K562 (cell line): ENCODE data around the gene UVRAG.

Experiments
- GABPB1 ChIP-seq: sonication (generic); formaldehyde crosslinking; IDR thresholded peaks from 2 replicates; pipeline ENCODE4 v1.8.0; 2022; ENCODE audit warnings: mild to moderate bottlenecking, missing genetic modification reagents
- HMG20B ChIP-seq: fragments of 250-450 bp; sonication (Bioruptor Pico); IDR thresholded peaks from 2 replicates; pipeline ENCODE4 v1.5.0; 2021; ENCODE audit warnings: mild to moderate bottlenecking
- KHSRP ChIP-seq: fragments of 450-650 bp; IDR thresholded peaks from 2 replicates; pipeline ENCODE4 v1.6.1; 2017
- MTA3 ChIP-seq: fragments of 450-650 bp; formaldehyde crosslinking; IDR thresholded peaks from 2 replicates; pipeline ENCODE4 v1.6.1; 2017; ENCODE audit warnings: mild to moderate bottlenecking, borderline replicate concordance
- RCOR1 ChIP-seq, 2 experiments: IDR thresholded peaks; 2 replicates each; pipeline ENCODE4 v1.6.1; 2012; ENCODE audit warnings: low read depth in 2 of 2, low read length in 2 of 2, borderline replicate concordance in 1 of 2, improper control_type of control experiment in 1 of 2
- TF ChIP-seq, protein P1 (sequence below), 3 experiments: IDR thresholded peaks in 2 of 3; conservative IDR thresholded peaks in 1 of 3; 2 replicates each; pipeline ENCODE4 v1.5.1; 2011 to 2012; ENCODE audit warnings: low read length in 3 of 3, mild to moderate bottlenecking in 3 of 3, control low read depth in 2 of 3, improper control_type of control experiment in 1 of 3, inconsistent platforms in 1 of 3, low read depth in 1 of 3, mixed read lengths in 1 of 3, moderate library complexity in 1 of 3; ENCODE audit not compliant: insufficient read depth in 2 of 3

DNA sequence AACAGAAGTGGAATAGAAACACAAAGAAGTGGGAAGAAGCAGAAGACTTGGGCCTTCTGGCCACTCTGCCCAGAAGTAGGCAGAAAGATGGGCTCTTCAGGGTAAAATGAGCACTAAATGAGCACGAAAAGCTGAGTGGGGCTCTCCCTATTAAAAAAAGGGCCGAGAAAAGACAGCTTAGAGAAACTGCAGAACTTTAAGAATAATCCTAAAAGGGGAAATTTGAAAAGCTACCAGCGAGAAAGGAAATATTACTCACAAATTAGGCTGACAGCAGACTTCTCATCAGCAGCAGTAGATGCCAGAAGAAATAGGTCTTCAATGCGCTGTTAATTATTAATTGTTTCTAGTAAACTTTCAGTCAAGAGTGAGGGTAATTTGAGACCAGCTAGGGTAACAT is 78.2 kb downstream of the UVRAG start:
- TF ChIP-seq, protein P1, sequence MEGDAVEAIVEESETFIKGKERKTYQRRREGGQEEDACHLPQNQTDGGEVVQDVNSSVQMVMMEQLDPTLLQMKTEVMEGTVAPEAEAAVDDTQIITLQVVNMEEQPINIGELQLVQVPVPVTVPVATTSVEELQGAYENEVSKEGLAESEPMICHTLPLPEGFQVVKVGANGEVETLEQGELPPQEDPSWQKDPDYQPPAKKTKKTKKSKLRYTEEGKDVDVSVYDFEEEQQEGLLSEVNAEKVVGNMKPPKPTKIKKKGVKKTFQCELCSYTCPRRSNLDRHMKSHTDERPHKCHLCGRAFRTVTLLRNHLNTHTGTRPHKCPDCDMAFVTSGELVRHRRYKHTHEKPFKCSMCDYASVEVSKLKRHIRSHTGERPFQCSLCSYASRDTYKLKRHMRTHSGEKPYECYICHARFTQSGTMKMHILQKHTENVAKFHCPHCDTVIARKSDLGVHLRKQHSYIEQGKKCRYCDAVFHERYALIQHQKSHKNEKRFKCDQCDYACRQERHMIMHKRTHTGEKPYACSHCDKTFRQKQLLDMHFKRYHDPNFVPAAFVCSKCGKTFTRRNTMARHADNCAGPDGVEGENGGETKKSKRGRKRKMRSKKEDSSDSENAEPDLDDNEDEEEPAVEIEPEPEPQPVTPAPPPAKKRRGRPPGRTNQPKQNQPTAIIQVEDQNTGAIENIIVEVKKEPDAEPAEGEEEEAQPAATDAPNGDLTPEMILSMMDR (IDR thresholded peaks at IDR 0.05 in 2 of 3, conservative IDR thresholded peaks at IDR 0.05 in 1 of 3; ENCODE audit: insufficient read depth in 2 of 3, low read depth in 1 of 3, low read length in 3 of 3): no peak
- TF ChIP-seq GABPB1 (CRISPR knock-in tag) (no peak), RCOR1 (IDR thresholded peaks at IDR 0.05; ENCODE audit: borderline replicate concordance in 1 of 2, low read depth in 2 of 2, low read length in 2 of 2) (no peak), MTA3 (no peak), KHSRP (no peak), HMG20B (no peak)
